ENCODE measurements around the gene KCNB1. TPM values are rescaled to one million over a fixed set of nuclear protein-coding genes. Genes with fewer than 3 reads are reported as not detected.

KCNB1 gene
- total RNA-seq, 3 donors from 2014 or later: 3.9 to 21.8 (median 5.1) TPM

DNA sequence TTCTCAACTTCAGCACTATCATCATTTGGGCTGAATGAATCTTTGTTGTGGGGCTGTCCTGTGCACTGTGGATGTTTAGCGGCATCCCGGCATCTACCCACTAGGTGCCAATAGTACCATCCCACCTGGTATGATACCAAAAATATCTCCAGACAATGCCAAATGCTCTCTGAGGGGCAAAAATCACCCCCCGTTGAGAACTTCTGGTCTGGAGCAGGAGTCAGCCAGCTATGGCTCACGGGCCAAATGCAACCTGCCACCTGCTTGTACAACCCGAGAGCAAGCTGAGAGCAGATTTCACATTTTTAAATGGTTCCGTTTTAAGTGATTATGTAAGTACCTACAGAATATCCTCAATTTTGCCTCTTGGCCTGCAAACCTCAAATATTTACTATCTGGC lies 26.8 kb downstream of the KCNB1 start:
- Histone ChIP-seq H3K9me3 (no peaks in the 10 kb centered on the region), H3K27ac (no peak overlapping the region), H3K4me1 (no peaks in the 10 kb centered on the region), H3K36me3 (no peaks in the 10 kb centered on the region), H3K4me3 (no peak overlapping the region), H3K27me3 (no peaks in the 10 kb centered on the region)
- no peak for TF ChIP-seq POLR2AphosphoS5 (IDR thresholded peaks at IDR 0.05)
- DNase-seq (ENCODE audit: low spot score in 2 of 2): no peak
- intact Hi-C loops (cut with DNase I; ENCODE audit: low total_unique reads): loop anchor here (5.0 kb wide), 1 partner anchor 1443 kb away; no protein-coding TSS in a partner anchor

DNA sequence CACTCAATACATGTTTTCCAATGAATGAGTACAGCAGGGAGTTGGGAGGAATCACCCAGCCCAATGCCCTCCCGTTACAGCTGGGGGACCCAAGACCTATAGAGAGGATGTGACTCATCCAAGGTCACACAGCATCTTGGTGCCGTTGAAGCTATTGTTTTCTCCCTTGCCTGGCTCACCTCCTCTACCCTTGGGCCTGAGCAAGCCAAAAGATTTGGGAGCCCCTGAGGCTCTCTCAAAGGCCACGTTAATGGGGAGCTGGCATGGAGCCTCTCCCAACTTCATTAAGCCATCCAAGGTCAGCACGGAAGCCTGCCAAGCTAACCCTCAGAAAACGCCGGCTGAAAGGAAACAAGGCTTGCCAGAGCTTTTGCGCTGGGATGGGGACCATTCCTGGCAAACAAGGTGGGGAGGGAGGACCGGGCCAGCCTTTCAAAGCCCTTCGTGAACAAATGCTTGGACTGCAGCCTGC lies 30.4 kb downstream of the KCNB1 start:
- intact Hi-C loops (cut with DNase I; ENCODE audit: low total_unique reads): no loop called here
- Histone ChIP-seq H3K4me1 (peaks cover 0 to under 1% of the 10 kb centered on the region in 2 donors), H3K27ac (no peak overlapping the region), H3K9me3 (no peaks in the 10 kb centered on the region), H3K27me3 (no peaks in the 10 kb centered on the region), H3K36me3 (no peaks in the 10 kb centered on the region), H3K4me3 (no peak overlapping the region)
- TF ChIP-seq, protein P1, sequence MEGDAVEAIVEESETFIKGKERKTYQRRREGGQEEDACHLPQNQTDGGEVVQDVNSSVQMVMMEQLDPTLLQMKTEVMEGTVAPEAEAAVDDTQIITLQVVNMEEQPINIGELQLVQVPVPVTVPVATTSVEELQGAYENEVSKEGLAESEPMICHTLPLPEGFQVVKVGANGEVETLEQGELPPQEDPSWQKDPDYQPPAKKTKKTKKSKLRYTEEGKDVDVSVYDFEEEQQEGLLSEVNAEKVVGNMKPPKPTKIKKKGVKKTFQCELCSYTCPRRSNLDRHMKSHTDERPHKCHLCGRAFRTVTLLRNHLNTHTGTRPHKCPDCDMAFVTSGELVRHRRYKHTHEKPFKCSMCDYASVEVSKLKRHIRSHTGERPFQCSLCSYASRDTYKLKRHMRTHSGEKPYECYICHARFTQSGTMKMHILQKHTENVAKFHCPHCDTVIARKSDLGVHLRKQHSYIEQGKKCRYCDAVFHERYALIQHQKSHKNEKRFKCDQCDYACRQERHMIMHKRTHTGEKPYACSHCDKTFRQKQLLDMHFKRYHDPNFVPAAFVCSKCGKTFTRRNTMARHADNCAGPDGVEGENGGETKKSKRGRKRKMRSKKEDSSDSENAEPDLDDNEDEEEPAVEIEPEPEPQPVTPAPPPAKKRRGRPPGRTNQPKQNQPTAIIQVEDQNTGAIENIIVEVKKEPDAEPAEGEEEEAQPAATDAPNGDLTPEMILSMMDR (IDR thresholded peaks at IDR 0.05): no peak
- TF ChIP-seq POLR2AphosphoS5 (IDR thresholded peaks at IDR 0.05): no peak
- no peak for TF ChIP-seq POLR2A (IDR thresholded peaks at IDR 0.05)
- DNase-seq (ENCODE audit: low spot score in 2 of 2): peak in 1 of 2 donors; percentile 61

DNA sequence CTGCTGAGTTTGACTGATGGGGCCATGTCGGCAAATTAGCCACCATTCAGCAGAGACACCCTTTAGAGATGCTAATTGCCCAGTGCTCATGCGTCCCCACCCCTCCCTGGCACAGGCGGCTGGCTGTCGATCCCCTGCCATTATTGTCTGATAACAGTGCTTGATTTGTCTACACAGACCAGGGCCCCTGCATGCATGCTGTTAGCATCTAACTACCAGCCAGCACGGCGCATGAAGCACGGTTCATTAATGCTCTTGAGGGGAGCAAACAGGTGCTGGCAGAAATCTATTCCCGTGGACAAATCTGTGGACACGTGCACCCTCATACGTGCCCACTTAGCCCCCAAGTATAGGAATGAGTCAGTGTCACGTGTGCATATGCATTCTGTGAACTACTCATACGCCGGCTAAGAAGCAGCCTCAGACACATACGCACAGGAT lies 32.2 kb downstream of the KCNB1 start:
- no peaks in the 10 kb centered on the region for H3K27me3 ChIP-seq
- no peaks in the 10 kb centered on the region for H3K36me3 ChIP-seq
- H3K27ac ChIP-seq: no peak overlapping the region
- H3K9me3 ChIP-seq: no peaks in the 10 kb centered on the region
- intact Hi-C loops (cut with DNase I; ENCODE audit: low total_unique reads): no loop called here
- DNase-seq (ENCODE audit: low spot score in 2 of 2): no peak
- TF ChIP-seq POLR2AphosphoS5 (IDR thresholded peaks at IDR 0.05): no peak
- TF ChIP-seq, protein P1 (IDR thresholded peaks at IDR 0.05): no peak
- TF ChIP-seq POLR2A (IDR thresholded peaks at IDR 0.05): no peak
- no peak overlapping the region for H3K4me3 ChIP-seq
- peaks cover 0 to 9% of the 10 kb centered on the region in 2 donors for H3K4me1 ChIP-seq

DNA sequence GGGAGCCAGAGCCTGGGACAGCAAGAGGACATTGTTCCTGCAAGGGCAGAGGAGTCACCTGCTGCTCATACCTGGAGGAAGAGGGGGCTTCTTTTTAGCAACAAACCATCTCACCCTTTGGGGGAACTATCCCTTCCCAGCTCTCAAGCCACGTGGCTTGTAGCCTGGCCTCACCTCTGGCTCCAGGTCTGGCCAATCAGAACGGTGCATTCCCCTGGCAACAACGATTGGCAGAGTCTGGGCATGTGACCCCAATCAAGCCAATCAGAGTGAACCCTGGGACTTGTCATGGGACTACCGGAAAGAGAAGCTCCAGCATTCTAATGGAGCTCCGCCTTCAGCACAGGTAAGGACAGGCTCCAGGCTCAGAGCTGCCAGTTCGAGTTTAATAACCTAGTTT lies 33.6 kb downstream of the KCNB1 start:
- TF ChIP-seq POLR2A (IDR thresholded peaks at IDR 0.05) (no peak), POLR2AphosphoS5 (IDR thresholded peaks at IDR 0.05) (no peak)
- TF ChIP-seq, protein P1 (IDR thresholded peaks at IDR 0.05): no peak
- Histone ChIP-seq H3K4me3 (no peak overlapping the region), H3K27ac (no peak overlapping the region), H3K4me1 (peaks cover 0 to 9% of the 10 kb centered on the region in 2 donors), H3K36me3 (no peaks in the 10 kb centered on the region), H3K9me3 (no peaks in the 10 kb centered on the region), H3K27me3 (no peaks in the 10 kb centered on the region)
- DNase-seq (ENCODE audit: low spot score in 2 of 2): no peak
- intact Hi-C loops (cut with DNase I; ENCODE audit: low total_unique reads): loop anchor here (2.0 kb wide), 1 partner anchor 72 kb away; no protein-coding TSS in a partner anchor

DNA sequence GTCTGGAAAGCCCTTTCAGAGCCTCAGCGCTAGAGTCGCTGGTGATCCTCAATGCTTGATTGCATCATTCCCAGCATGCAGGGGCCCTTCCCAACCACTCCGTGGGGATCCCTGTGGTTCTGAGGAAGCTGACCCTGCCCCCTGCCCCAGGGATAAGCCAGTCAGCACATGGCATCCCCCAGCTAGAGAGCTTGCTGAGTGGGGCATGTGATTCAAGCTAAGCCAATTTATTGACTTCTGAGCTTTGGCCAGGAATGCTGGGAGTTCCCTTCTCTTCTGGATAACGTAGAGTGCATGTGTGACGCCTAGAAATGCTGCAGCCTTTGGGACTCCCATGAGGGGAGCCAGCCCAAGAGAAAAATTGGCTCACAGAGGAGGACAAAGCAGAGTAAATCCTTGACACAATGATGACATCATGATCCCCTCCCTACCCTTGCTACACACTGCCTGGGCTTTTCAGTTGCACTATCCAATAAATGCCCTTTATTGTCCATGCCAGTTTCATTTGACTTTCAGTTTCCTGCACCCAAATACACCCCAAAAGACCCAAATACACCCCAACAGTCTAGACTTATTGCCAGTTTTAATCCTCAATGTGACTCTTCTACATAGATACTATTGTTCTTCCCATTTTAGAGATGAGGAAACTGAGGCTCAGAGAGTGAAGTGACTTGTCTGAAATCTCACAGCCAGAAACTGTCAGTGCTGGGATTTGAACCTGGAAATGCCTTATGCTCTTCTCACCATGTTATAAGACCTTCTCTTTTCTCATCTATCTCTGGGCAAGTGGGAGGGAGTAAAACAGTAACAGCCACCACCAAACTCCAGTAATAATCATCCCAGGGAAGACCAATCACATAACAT lies 34.3 kb downstream of the KCNB1 start:
- peak in 1 of 3 donors; percentile 15 for TF ChIP-seq POLR2AphosphoS5 (IDR thresholded peaks at IDR 0.05)
- TF ChIP-seq POLR2A (IDR thresholded peaks at IDR 0.05): no peak
- TF ChIP-seq, protein P1 (IDR thresholded peaks at IDR 0.05): no peak
- no peaks in the 10 kb centered on the region for H3K27me3 ChIP-seq
- no peaks in the 10 kb centered on the region for H3K9me3 ChIP-seq
- H3K4me3 ChIP-seq: no peak overlapping the region
- H3K36me3 ChIP-seq: no peaks in the 10 kb centered on the region
- intact Hi-C loops (cut with DNase I; ENCODE audit: low total_unique reads): loop anchor here (2.0 kb wide), 1 partner anchor 73 kb away; no protein-coding TSS in a partner anchor
- no peak overlapping the region for H3K27ac ChIP-seq
- DNase-seq (ENCODE audit: low spot score in 2 of 2): no peak
- H3K4me1 ChIP-seq: peaks cover 0 to 9% of the 10 kb centered on the region in 2 donors

Data from breast epithelium (tissue), 4 donors.